Sciatic nerve (tissue), 2 donors: Measurements from ENCODE around the gene BTBD16. TPM values are rescaled to one million over a fixed set of nuclear protein-coding genes. Genes with fewer than 3 reads are reported as not detected.
A peak's percentile ranks its signal among the peaks of the same experiment; 100 is the strongest.

Experiments
- ATAC-seq: fragments of 200-7000 bp; cut with Tn5 transposase; one replicate; pipeline ENCODE4 v1.9.1; 2020; ENCODE audit warnings: mild to moderate bottlenecking, moderate library complexity
- DNase-seq: peaks from one replicate; pipeline ENCODE4 v3.0.0-alpha.2; 2020; ENCODE audit warnings: low spot score
- intact Hi-C: fragments of 100-400 bp; cut with DNase I; formaldehyde crosslinking; loops from one replicate; pipeline ENCODE4 v1.14.2; 2022
- total RNA-seq: library from RNA; stranded (reverse); fragmentation: NEBNext Ultra II Directional; extraction: Animal tissue kit (Norgen Biotek cat#: 25700); gene quantifications from one replicate; pipeline ENCODE4 v1.2.1, GENCODE V29; 2021
- donor health status: DM: no; HTN: no; CAD: no.
- donor health status: DM: no; HTN: no; CAD: no.

Gene BTBD16
- total RNA-seq, 1 donor from 2014 or later: 0.89 TPM

- ATAC-seq (no peak), DNase-seq (no peak)
- intact Hi-C loops: no loop called here
Observed at GRCh38 chr10:122245897-122246296, 25.2 kb upstream of the BTBD16 start.

GRCh38 chr10:122246830-122247520, 24.1 kb upstream of the BTBD16 start:
- ATAC-seq (no peak), DNase-seq (no peak)
- intact Hi-C loops: no loop called here

GRCh38 chr10:122248356-122249302, 22.5 kb upstream of the BTBD16 start:
- intact Hi-C loops: no loop called here
- ATAC-seq (no peak), DNase-seq (peak; percentile 18)

- ATAC-seq (no peak), DNase-seq (no peak)
- intact Hi-C loops: no loop called here
Observed at GRCh38 chr10:122249303-122249850, 21.7 kb upstream of the BTBD16 start.

GRCh38 chr10:122249991-122250750, 20.9 kb upstream of the BTBD16 start:
- DNase-seq (peak; percentile 55), ATAC-seq (no peak)
- intact Hi-C loops: no loop called here

GRCh38 chr10:122251459-122252255, 19.4 kb upstream of the BTBD16 start:
- ATAC-seq: no peak
- DNase-seq: no peak
- intact Hi-C loops: no loop called here

GRCh38 chr10:122252805-122253204, 18.3 kb upstream of the BTBD16 start:
- no peak for ATAC-seq
- DNase-seq: peak; percentile 27
- intact Hi-C loops: no loop called here

- DNase-seq (no peak), ATAC-seq (no peak)
- intact Hi-C loops: no loop called here
Observed at GRCh38 chr10:122253605-122254004, 17.5 kb upstream of the BTBD16 start.

GRCh38 chr10:122254831-122255230, 16.3 kb upstream of the BTBD16 start:
- DNase-seq (no peak), ATAC-seq (no peak)
- intact Hi-C loops: no loop called here

GRCh38 chr10:122255509-122256301, 15.4 kb upstream of the BTBD16 start:
- intact Hi-C loops: no loop called here
- DNase-seq (peak; percentile 33), ATAC-seq (no peak)

- intact Hi-C loops: no loop called here
- DNase-seq (no peak), ATAC-seq (peak; percentile 28)
Observed at GRCh38 chr10:122257041-122257440, 14.1 kb upstream of the BTBD16 start.

GRCh38 chr10:122258136-122259074, 12.7 kb upstream of the BTBD16 start:
- intact Hi-C loops: no loop called here
- DNase-seq (no peak), ATAC-seq (peak; percentile 68)

- DNase-seq (no peak), ATAC-seq (peak; percentile 29)
- intact Hi-C loops: no loop called here
Observed at GRCh38 chr10:122259075-122259466, 12.0 kb upstream of the BTBD16 start.

GRCh38 chr10:122261584-122261983, 9.5 kb upstream of the BTBD16 start:
- intact Hi-C loops: no loop called here
- ATAC-seq: no peak
- no peak for DNase-seq

GRCh38 chr10:122263971-122264370, 7.1 kb upstream of the BTBD16 start:
- DNase-seq (no peak), ATAC-seq (no peak)
- intact Hi-C loops: no loop called here

- ATAC-seq: no peak
- DNase-seq: no peak
- intact Hi-C loops: no loop called here
Observed at GRCh38 chr10:122264436-122264835, 6.7 kb upstream of the BTBD16 start.

- intact Hi-C loops: no loop called here
- DNase-seq (no peak), ATAC-seq (no peak)
Observed at GRCh38 chr10:122264931-122265330, 6.2 kb upstream of the BTBD16 start.
